DMS 273 (cell line): Measurements from ENCODE around the gene FHOD1.

ENCODE experiments used
- DNase-seq: peaks from one replicate; lab custom pipeline; 2025; ENCODE audit not compliant: unreplicated experiment; lab: John Stamatoyannopoulos, UW

The FHOD1 gene

GRCh38 chr16:67277999-67278772 lies 30.9 kb upstream of the FHOD1 start:
- DNase-seq = peak; percentile 65

GRCh38 chr16:67277294-67277998 lies 30.2 kb upstream of the FHOD1 start:
- no peak for DNase-seq

GRCh38 chr16:67275321-67275720 lies 28.0 kb upstream of the FHOD1 start:
- DNase-seq = no peak

- DNase-seq = no peak
These were observed 24.2 kb upstream of the FHOD1 start for GRCh38 chr16:67271446-67271845.

- no peak for DNase-seq
These were observed 23.7 kb upstream of the FHOD1 start for GRCh38 chr16:67270931-67271338.

GRCh38 chr16:67269766-67270165 lies 22.5 kb upstream of the FHOD1 start:
- DNase-seq = no peak

GRCh38 chr16:67268136-67268579 lies 20.9 kb upstream of the FHOD1 start:
- DNase-seq = no peak

GRCh38 chr16:67265834-67266233 lies 18.6 kb upstream of the FHOD1 start:
- DNase-seq = peak; percentile 31

GRCh38 chr16:67264866-67265265 lies 17.6 kb upstream of the FHOD1 start:
- no peak for DNase-seq

- DNase-seq = peak; percentile 35
These were observed 17.0 kb upstream of the FHOD1 start for GRCh38 chr16:67264277-67264676.

GRCh38 chr16:67263201-67263600 lies 15.9 kb upstream of the FHOD1 start:
- DNase-seq = no peak

GRCh38 chr16:67260426-67261063 lies 13.3 kb upstream of the FHOD1 start:
- peak; percentile 85 for DNase-seq

- DNase-seq = no peak
These were observed 12.4 kb upstream of the FHOD1 start for GRCh38 chr16:67259705-67260104.

GRCh38 chr16:67258161-67258835 lies 11.0 kb upstream of the FHOD1 start:
- no peak for DNase-seq

GRCh38 chr16:67257486-67258160 lies 10.3 kb upstream of the FHOD1 start:
- DNase-seq = no peak

GRCh38 chr16:67256701-67257230 lies 9.5 kb upstream of the FHOD1 start:
- DNase-seq = no peak

- DNase-seq = no peak
These were observed 8.4 kb upstream of the FHOD1 start for GRCh38 chr16:67255553-67256221.

- no peak for DNase-seq
These were observed 7.7 kb upstream of the FHOD1 start for GRCh38 chr16:67254801-67255552.
